Measurements from ENCODE around the gene DSCAML1.

DSCAML1 gene

GRCh38 chr11:117687776-117688175, 109.2 kb downstream of the DSCAML1 start:
- Histone ChIP-seq H3K4me1 (ENCODE audit: control insufficient read depth in 2 of 2, insufficient read depth in 2 of 2, low read length in 2 of 2) (peaks cover 0 to 17% of the 10 kb centered on the region in 2 donors), H3K27ac (ENCODE audit: low read depth in 2 of 2, low read length in 2 of 2) (no peak overlapping the region), H3K9me3 (ENCODE audit: control insufficient read depth in 2 of 2, low read length in 2 of 2) (no peaks in the 10 kb centered on the region), H3K27me3 (ENCODE audit: control insufficient read depth in 2 of 2, insufficient read depth in 2 of 2, low read length in 2 of 2) (no peaks in the 10 kb centered on the region), H3K4me3 (ENCODE audit: low read length in 2 of 2) (no peak overlapping the region), H3K9ac (ENCODE audit: low read depth in 1 of 2, low read length in 2 of 2) (no peak overlapping the region), H3K36me3 (ENCODE audit: control insufficient read depth in 2 of 2, insufficient read depth in 2 of 2, low read length in 2 of 2) (no peaks in the 10 kb centered on the region)

- no peak overlapping the region for H3K4me3 ChIP-seq (ENCODE audit: low read length in 2 of 2)
- H3K9me3 ChIP-seq (ENCODE audit: control insufficient read depth in 2 of 2, low read length in 2 of 2) = no peaks in the 10 kb centered on the region
- H3K4me1 ChIP-seq (ENCODE audit: control insufficient read depth in 2 of 2, insufficient read depth in 2 of 2, low read length in 2 of 2) = peaks cover 0 to 17% of the 10 kb centered on the region in 2 donors
- no peak overlapping the region for H3K9ac ChIP-seq (ENCODE audit: low read depth in 1 of 2, low read length in 2 of 2)
- no peaks in the 10 kb centered on the region for H3K27me3 ChIP-seq (ENCODE audit: control insufficient read depth in 2 of 2, insufficient read depth in 2 of 2, low read length in 2 of 2)
- H3K27ac ChIP-seq (ENCODE audit: low read depth in 2 of 2, low read length in 2 of 2) = no peak overlapping the region
- no peaks in the 10 kb centered on the region for H3K36me3 ChIP-seq (ENCODE audit: control insufficient read depth in 2 of 2, insufficient read depth in 2 of 2, low read length in 2 of 2)
Observed at GRCh38 chr11:117686711-117687110, 110.3 kb downstream of the DSCAML1 start.

- H3K27me3 ChIP-seq (ENCODE audit: control insufficient read depth in 2 of 2, insufficient read depth in 2 of 2, low read length in 2 of 2) = no peaks in the 10 kb centered on the region
- H3K9ac ChIP-seq (ENCODE audit: low read depth in 1 of 2, low read length in 2 of 2) = no peak overlapping the region
- no peaks in the 10 kb centered on the region for H3K9me3 ChIP-seq (ENCODE audit: control insufficient read depth in 2 of 2, low read length in 2 of 2)
- peaks cover 0 to 12% of the 10 kb centered on the region in 2 donors for H3K4me1 ChIP-seq (ENCODE audit: control insufficient read depth in 2 of 2, insufficient read depth in 2 of 2, low read length in 2 of 2)
- no peaks in the 10 kb centered on the region for H3K36me3 ChIP-seq (ENCODE audit: control insufficient read depth in 2 of 2, insufficient read depth in 2 of 2, low read length in 2 of 2)
- H3K4me3 ChIP-seq (ENCODE audit: low read length in 2 of 2) = no peak overlapping the region
- H3K27ac ChIP-seq (ENCODE audit: low read depth in 2 of 2, low read length in 2 of 2) = no peak overlapping the region
Observed at GRCh38 chr11:117685566-117685965, 111.5 kb downstream of the DSCAML1 start.

- no peak overlapping the region for H3K9ac ChIP-seq (ENCODE audit: low read depth in 1 of 2, low read length in 2 of 2)
- H3K36me3 ChIP-seq (ENCODE audit: control insufficient read depth in 2 of 2, insufficient read depth in 2 of 2, low read length in 2 of 2) = no peaks in the 10 kb centered on the region
- H3K27ac ChIP-seq (ENCODE audit: low read depth in 2 of 2, low read length in 2 of 2) = no peak overlapping the region
- no peaks in the 10 kb centered on the region for H3K9me3 ChIP-seq (ENCODE audit: control insufficient read depth in 2 of 2, low read length in 2 of 2)
- H3K4me3 ChIP-seq (ENCODE audit: low read length in 2 of 2) = no peak overlapping the region
- peaks cover 0 to 12% of the 10 kb centered on the region in 2 donors for H3K4me1 ChIP-seq (ENCODE audit: control insufficient read depth in 2 of 2, insufficient read depth in 2 of 2, low read length in 2 of 2)
- no peaks in the 10 kb centered on the region for H3K27me3 ChIP-seq (ENCODE audit: control insufficient read depth in 2 of 2, insufficient read depth in 2 of 2, low read length in 2 of 2)
Observed at GRCh38 chr11:117684731-117685130, 112.3 kb downstream of the DSCAML1 start.

- H3K36me3 ChIP-seq (ENCODE audit: control insufficient read depth in 2 of 2, insufficient read depth in 2 of 2, low read length in 2 of 2) = no peaks in the 10 kb centered on the region
- no peaks in the 10 kb centered on the region for H3K9me3 ChIP-seq (ENCODE audit: control insufficient read depth in 2 of 2, low read length in 2 of 2)
- H3K27me3 ChIP-seq (ENCODE audit: control insufficient read depth in 2 of 2, insufficient read depth in 2 of 2, low read length in 2 of 2) = no peaks in the 10 kb centered on the region
- no peak overlapping the region for H3K4me3 ChIP-seq (ENCODE audit: low read length in 2 of 2)
- H3K27ac ChIP-seq (ENCODE audit: low read depth in 2 of 2, low read length in 2 of 2) = no peak overlapping the region
- H3K4me1 ChIP-seq (ENCODE audit: control insufficient read depth in 2 of 2, insufficient read depth in 2 of 2, low read length in 2 of 2) = peaks cover 0 to 12% of the 10 kb centered on the region in 2 donors
- H3K9ac ChIP-seq (ENCODE audit: low read depth in 1 of 2, low read length in 2 of 2) = no peak overlapping the region
Observed at GRCh38 chr11:117684111-117684510, 112.9 kb downstream of the DSCAML1 start.

- no peak overlapping the region for H3K9ac ChIP-seq (ENCODE audit: low read depth in 1 of 2, low read length in 2 of 2)
Observed at GRCh38 chr11:117681438-117681837, 115.6 kb downstream of the DSCAML1 start.

GRCh38 chr11:117679461-117679860, 117.6 kb downstream of the DSCAML1 start:
- Histone ChIP-seq H3K9me3 (ENCODE audit: control insufficient read depth in 2 of 2, low read length in 2 of 2) (no peaks in the 10 kb centered on the region), H3K9ac (ENCODE audit: low read depth in 1 of 2, low read length in 2 of 2) (no peak overlapping the region), H3K4me3 (ENCODE audit: low read length in 2 of 2) (no peak overlapping the region)

More at GRCh38 chr11:117681438-117681837, 115.6 kb downstream of the DSCAML1 start:
- H3K36me3 ChIP-seq (ENCODE audit: control insufficient read depth in 2 of 2, insufficient read depth in 2 of 2, low read length in 2 of 2) = no peaks in the 10 kb centered on the region
- H3K27me3 ChIP-seq (ENCODE audit: control insufficient read depth in 2 of 2, insufficient read depth in 2 of 2, low read length in 2 of 2) = no peaks in the 10 kb centered on the region
- no peaks in the 10 kb centered on the region for H3K9me3 ChIP-seq (ENCODE audit: control insufficient read depth in 2 of 2, low read length in 2 of 2)
- H3K27ac ChIP-seq (ENCODE audit: low read depth in 2 of 2, low read length in 2 of 2) = no peak overlapping the region
- peaks cover 3 to 12% of the 10 kb centered on the region in 2 donors for H3K4me1 ChIP-seq (ENCODE audit: control insufficient read depth in 2 of 2, insufficient read depth in 2 of 2, low read length in 2 of 2)
- H3K4me3 ChIP-seq (ENCODE audit: low read length in 2 of 2) = no peak overlapping the region

GRCh38 chr11:117678658-117679406, 118.2 kb downstream of the DSCAML1 start:
- no peaks in the 10 kb centered on the region for H3K9me3 ChIP-seq (ENCODE audit: control insufficient read depth in 2 of 2, low read length in 2 of 2)
- H3K27ac ChIP-seq (ENCODE audit: low read depth in 2 of 2, low read length in 2 of 2) = no peak overlapping the region
- no peak overlapping the region for H3K9ac ChIP-seq (ENCODE audit: low read depth in 1 of 2, low read length in 2 of 2)
- no peaks in the 10 kb centered on the region for H3K27me3 ChIP-seq (ENCODE audit: control insufficient read depth in 2 of 2, insufficient read depth in 2 of 2, low read length in 2 of 2)
- no peak overlapping the region for H3K4me3 ChIP-seq (ENCODE audit: low read length in 2 of 2)
- H3K4me1 ChIP-seq (ENCODE audit: control insufficient read depth in 2 of 2, insufficient read depth in 2 of 2, low read length in 2 of 2) = peaks cover 0 to 3% of the 10 kb centered on the region in 2 donors
- H3K36me3 ChIP-seq (ENCODE audit: control insufficient read depth in 2 of 2, insufficient read depth in 2 of 2, low read length in 2 of 2) = no peaks in the 10 kb centered on the region

More at GRCh38 chr11:117679461-117679860, 117.6 kb downstream of the DSCAML1 start:
- Histone ChIP-seq H3K27ac (ENCODE audit: low read depth in 2 of 2, low read length in 2 of 2) (no peak overlapping the region), H3K4me1 (ENCODE audit: control insufficient read depth in 2 of 2, insufficient read depth in 2 of 2, low read length in 2 of 2) (peaks cover 0 to 3% of the 10 kb centered on the region in 2 donors), H3K27me3 (ENCODE audit: control insufficient read depth in 2 of 2, insufficient read depth in 2 of 2, low read length in 2 of 2) (no peaks in the 10 kb centered on the region), H3K36me3 (ENCODE audit: control insufficient read depth in 2 of 2, insufficient read depth in 2 of 2, low read length in 2 of 2) (no peaks in the 10 kb centered on the region)

GRCh38 chr11:117677729-117678310, 119.2 kb downstream of the DSCAML1 start:
- Histone ChIP-seq H3K27me3 (ENCODE audit: control insufficient read depth in 2 of 2, insufficient read depth in 2 of 2, low read length in 2 of 2) (no peaks in the 10 kb centered on the region), H3K36me3 (ENCODE audit: control insufficient read depth in 2 of 2, insufficient read depth in 2 of 2, low read length in 2 of 2) (no peaks in the 10 kb centered on the region), H3K9me3 (ENCODE audit: control insufficient read depth in 2 of 2, low read length in 2 of 2) (no peaks in the 10 kb centered on the region), H3K9ac (ENCODE audit: low read depth in 1 of 2, low read length in 2 of 2) (no peak overlapping the region), H3K27ac (ENCODE audit: low read depth in 2 of 2, low read length in 2 of 2) (no peak overlapping the region), H3K4me1 (ENCODE audit: control insufficient read depth in 2 of 2, insufficient read depth in 2 of 2, low read length in 2 of 2) (peaks cover 0 to 3% of the 10 kb centered on the region in 2 donors), H3K4me3 (ENCODE audit: low read length in 2 of 2) (no peak overlapping the region)

- no peaks in the 10 kb centered on the region for H3K27me3 ChIP-seq (ENCODE audit: control insufficient read depth in 2 of 2, insufficient read depth in 2 of 2, low read length in 2 of 2)
- no peaks in the 10 kb centered on the region for H3K36me3 ChIP-seq (ENCODE audit: control insufficient read depth in 2 of 2, insufficient read depth in 2 of 2, low read length in 2 of 2)
- no peaks in the 10 kb centered on the region for H3K9me3 ChIP-seq (ENCODE audit: control insufficient read depth in 2 of 2, low read length in 2 of 2)
- no peak overlapping the region for H3K9ac ChIP-seq (ENCODE audit: low read depth in 1 of 2, low read length in 2 of 2)
- H3K4me1 ChIP-seq (ENCODE audit: control insufficient read depth in 2 of 2, insufficient read depth in 2 of 2, low read length in 2 of 2) = peaks cover 0 to 3% of the 10 kb centered on the region in 2 donors
- H3K27ac ChIP-seq (ENCODE audit: low read depth in 2 of 2, low read length in 2 of 2) = no peak overlapping the region
- H3K4me3 ChIP-seq (ENCODE audit: low read length in 2 of 2) = no peak overlapping the region
Observed at GRCh38 chr11:117676501-117676900, 120.5 kb downstream of the DSCAML1 start.
